Stimulated activated CD4-positive, alpha-beta T cell treated with anti-CD3 and anti-CD28 coated beads, TNF-alpha, amount 100 ng/mL, for 4 hours (primary cell): ENCODE data around the gene ELMOD3.
"Not testable (repeated sequence)": the region's sequence is repeated elsewhere in the genome, so short reads cannot be mapped to it uniquely, and the experiment has no call there.

ENCODE experiments used
- DNase-seq, 3 experiments: peaks; one replicate each; pipeline ENCODE4 v3.0.0-alpha.2; 2020; ENCODE audit warnings: low read depth in 3 of 3

ELMOD3 gene

DNA sequence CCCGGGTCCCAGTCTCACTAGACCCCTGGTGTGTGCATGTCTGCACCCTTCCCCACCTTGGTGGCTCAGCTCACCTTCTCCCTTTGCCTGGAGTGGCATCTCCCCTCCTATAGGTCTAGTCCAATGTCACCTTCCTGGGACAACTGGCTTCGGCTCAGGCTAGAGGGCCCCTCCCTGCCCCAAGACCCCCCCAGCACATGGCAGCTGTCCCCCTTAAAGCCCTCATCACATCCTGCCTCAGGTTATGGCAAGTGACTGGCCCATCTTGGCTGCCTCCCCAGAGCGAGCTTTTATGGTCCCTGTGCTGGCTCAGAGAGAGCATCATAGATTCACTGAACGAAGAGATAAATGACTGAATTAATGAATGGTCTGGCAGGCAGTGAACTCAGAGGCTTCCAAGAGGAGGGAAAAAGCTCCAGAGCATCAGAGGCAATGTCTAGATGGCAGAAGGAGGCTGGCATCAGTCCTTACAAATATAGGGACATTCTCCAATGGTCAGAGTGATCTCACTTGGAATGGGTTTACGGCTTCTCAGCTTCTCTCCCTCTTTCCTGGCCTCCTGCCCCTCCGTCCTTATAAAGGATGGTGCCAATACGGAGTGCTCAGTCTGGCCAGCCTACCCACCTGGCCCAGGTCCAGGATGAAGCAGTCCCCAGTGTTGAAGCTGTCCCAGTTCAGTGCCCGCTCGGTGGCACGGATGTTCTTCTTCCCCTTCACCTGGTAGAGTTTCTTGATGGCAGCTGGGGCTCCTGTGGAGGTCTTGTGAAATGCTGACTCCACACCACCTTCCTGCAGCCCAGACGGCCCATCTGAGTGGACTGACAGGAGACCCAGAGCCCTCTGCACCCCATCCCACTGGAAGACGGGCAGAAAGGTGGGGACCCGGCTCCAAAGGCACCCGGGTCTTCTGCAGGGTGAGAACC is 46.2 kb downstream of the ELMOD3 start:
- no peak for DNase-seq

DNA sequence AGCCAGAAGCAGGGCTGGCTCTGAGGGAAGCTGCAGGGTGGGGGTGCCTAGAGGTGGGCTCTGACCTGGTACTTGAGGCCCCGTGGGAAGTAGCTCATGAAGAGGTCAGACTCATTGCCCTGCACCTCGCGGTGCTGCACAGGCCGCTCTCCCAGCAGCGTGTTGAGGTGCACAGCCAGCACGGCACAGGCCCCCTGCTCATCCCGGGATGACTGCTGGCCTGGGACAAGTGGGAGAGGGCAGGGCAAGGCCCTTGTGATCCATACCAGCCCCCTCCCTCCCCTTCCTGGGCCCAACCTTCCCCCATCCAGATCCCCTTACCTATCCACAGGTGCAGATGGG is 46.9 kb downstream of the ELMOD3 start:
- no peak for DNase-seq

DNA sequence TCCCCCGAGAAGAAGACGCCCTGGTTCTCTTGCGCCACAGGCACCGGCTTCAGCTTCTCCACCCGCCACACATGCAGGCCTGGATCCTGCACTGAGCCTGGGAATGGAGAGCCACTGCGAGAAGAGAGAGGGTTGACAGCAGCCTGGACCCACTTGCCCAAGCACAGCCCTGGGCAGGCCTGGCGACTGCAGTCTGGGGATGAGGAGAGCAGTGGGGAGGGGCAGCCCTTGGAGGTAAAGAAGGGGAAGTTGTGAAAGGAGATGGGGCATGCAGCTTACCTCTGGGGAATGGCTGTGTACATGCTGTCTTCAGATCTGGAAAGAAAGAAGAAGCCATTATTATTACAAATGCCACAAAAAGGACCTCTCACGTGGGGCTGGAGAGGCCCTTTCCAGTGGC is 47.3 kb downstream of the ELMOD3 start:
- no peak for DNase-seq

DNA sequence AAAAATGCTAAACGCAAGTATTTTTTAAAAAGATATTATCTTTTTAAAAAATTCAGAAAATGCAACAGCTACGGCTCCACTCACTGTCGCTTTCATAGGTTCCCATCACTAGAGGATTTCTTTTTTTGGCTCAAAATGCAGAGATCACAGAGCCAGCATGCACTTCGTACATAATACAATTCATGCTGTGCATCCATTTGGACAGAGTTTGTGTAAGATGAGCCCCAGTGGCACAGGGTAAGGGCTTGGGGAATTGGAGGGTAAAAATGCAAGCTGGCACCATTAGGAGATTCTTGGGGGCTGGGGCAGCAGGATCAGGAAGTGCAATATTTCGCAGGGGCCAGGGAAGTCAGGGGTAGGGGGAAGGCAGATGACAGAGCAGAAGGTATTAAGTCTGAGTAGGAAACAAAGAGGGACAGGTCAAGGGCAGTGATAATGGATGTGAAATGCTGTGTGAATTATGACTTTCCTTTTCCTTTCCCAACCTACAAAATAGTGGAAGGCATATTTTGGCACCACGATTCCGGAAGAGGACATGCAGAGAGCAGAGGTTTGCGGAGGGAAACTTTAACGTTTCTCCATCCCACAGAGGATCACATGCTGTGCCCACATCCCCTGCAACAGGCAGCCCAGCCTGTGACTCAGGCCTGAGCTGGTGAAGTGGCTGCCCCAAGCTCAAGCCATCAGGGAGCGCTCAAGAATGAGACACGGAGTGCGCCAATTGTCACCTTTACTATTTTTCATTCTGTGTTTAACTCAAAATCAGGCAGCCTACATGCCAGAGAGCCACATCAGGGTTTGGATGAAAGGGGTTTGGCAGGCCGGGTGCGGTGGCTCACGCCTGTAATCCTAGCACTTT is 50.9 kb downstream of the ELMOD3 start:
- peak in 2 of 3 experiments; percentile 38 to 46 for DNase-seq

DNA sequence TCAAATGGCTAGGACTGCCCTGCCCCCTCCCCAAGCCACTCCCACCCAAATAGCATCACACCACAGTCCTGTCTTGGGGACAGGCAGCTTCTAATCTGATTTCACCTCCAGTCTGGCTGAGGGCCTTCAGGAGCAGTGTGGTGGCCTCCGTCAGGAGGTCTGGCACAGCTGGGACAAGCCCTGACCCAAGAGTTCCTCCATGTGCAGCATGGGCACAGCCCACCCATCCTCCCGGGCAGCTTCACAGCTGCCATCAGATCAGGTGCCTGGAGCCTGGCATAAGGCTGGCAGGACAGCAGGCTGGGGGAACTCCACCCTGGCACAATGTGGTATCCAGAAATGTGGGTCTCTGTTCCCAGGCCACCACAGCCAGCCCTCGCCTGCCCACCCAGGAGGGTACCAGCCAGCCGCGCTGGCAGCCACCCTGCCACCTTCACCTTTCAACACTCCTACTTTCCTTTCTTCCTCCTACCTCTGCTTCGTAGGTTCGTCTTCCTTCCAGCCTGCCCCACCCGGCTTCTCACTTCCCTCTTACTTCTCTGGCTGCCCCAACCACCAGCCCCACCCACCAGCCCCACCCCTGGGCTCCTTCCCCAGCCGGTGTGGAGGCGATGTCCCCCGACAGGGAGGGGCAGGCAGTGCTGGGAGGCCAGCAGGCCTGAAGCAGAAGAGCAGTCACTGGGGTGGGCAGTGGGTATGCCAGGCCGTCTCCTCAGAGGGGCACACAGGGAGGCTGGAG is 55.4 kb downstream of the ELMOD3 start, which contains the start of gene CAPG:
TSS of gene CAPG (minus strand) at position 522 of the 739 bp plus-strand sequence. CDS start 8,221 bp downstream, outside the sequence.
- peak in 1 of 3 experiments; percentile 17 for DNase-seq

DNA sequence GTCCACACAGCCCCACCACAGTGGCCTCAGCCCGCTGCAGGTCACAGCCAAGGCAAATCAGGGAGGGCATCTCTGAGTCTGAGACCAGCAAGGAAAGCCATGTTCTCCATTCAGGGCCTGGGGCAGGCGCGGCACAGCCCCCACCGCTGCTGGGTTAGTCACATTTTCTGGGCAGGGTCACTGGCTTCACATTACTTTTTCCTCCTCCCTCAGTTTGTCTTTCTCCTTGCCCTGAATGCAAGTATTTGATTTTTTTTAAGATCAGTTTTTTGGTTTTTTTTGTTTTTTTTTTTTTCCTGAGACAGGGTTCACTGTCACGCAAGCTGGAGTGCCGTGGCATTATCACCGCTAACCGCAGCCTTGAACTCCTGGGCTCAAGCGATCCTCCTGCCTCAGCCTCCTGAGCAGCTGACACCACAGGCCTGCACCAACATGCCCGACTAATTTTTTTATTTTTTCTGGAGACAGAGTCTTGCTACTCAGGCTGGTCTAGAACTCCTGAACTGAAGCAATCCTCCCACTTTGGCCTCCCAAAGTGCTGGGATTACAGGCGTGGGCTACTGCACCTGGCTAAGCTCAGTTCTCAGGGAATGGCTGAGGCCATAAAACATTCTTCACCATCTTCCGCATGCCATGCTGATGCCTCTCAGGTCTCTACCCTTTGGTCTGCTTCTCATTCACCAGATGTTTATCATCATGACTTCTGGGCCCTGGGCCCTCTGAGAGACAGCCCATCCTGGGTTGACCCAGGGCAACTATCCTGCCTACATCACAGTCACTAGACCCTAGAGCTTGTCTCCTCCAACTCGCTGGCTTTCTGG is 56.2 kb downstream of the ELMOD3 start:
- no peak for DNase-seq

DNA sequence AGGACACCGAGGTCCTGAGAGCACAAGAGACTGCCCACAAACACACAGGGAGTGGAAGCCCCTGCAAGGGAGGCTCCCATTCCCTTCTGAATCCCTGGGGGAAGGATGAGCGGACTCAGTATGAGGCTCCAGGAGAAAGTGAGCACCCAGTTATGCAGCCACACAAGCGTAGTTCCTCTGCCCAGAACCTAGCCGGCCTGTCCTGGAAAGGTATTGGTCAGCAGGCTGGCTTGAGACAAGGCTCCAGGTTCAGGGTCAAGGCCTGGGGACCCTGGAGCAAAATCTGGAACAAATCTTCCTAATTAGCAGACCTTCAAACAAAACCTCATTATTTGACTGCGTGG is 56.8 kb downstream of the ELMOD3 start:
- no peak for DNase-seq

DNA sequence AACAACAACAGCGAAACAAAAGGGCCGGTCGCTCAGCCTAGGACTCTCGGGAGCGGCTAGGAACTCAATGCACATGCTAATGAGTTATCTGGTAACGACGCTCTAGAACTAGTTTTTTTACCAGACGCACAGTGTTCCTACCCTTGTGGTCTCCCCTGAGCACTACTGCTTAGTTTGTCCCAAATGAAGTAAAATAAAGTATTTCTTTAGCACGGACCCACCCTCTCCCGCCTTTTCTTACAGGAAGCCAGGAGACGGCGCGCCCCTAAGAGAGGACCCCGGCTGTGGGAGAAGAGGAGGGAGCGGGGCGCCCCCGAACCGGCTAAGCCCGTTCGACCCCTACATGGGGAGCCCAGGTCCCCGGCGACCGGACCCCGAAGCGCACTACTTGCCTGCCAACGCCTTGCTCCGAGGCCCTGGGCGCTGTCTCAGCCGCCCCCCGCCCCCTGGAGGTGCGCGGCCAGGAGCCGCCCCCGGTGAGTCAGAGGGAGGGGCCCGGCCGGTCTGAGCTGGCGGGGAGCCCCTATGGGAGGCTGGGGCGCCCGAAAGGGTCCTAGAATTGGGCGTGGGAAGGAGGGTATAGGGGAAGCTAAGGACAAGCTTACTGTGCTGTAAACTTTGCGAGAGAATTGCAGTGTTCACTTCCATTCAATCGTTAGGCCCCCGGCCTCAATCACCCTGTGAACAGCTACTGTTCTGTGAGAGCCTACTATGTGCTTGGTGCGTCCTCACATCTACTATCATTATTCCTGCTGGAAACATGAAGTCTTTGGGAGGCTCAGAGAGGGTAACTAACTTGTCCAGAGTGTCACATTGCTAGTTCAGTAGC is 59.2 kb downstream of the ELMOD3 start:
- DNase-seq = peak in 1 of 3 experiments; percentile 29

DNA sequence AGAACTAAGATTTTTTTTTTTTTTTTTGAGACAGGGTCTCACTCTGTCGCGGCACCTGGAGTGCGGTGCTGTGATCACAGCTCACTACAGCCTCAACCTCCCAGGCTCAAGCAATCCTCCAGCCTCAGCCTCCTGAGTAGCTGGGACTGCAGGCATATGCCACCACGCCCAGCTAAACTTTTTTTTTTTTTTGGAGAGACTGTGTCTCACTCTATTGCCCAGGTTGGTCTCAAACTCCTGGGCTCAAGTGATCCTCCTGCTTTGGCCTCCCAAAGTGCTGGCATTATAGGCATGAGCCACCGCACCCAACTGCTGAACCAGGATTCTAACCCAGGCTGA is 59.8 kb downstream of the ELMOD3 start:
- not testable (repeated sequence) for DNase-seq

DNA sequence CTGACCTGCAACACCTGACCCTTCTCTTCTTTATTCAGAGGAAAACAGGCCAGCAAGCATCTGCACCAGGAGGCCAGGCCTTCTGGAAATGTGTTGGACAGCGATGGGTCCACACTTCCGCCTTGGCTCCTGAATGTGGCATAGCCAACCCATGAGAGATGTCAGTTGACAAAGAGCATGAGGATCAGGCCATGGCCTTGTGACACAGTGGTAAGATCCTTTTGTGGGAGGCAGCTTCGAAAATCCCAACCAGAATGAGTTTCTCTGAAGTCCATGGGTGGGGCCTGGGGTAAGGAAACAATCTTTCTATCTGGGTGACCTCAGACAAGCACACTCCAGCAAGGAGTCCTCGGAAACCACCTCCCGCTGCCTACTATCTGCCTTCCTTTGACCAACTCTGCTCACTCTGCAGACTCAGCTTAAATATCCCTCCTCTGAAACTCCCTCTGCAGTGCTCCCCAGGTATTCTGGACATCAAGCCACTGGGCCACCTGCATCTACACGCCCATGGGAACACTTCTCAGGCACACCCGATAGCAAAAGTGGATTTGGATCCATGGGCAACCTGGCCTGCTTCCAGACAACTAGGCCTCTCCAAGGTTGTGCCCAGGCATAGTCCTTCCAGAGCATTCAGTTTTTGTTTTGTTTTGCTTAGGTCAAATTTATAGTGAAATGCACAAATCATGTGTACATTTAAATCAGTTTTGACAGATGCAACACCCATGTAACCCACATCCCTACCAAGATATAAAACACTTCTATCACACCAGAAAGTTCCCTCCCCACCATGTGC is 60.4 kb downstream of the ELMOD3 start:
- DNase-seq = no peak

DNA sequence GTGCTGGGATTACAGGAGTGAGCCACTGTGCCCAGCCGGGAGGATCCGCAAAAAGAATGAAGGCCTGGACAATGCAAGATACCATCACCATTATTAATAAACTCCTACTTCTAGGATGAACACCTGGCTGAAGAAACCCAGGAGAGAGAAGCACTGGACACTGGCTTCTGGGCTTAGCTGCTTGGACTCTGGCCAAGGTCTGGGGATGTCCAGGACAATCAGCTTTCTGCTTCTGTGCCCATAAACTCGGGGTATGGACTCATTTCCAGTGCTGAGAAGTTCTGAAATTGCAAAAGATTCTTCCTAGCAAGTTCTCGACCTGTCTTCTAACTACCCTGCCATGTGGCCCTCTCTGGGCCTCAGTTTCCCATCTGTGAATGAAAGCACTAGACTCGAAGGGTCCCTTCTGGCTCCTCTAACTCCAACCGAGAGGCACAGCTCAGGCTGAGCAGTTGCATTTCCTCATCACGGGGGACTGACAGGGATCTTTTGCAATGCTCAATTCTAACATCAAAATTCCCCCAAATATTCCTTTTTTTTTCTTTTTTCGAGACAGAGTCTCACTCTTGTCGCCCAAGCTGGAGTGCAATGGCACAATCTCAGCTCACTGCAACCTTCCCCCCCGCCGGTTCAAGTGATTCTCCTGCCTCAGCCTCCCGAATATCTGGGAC is 61.5 kb downstream of the ELMOD3 start:
- no peak for DNase-seq

DNA sequence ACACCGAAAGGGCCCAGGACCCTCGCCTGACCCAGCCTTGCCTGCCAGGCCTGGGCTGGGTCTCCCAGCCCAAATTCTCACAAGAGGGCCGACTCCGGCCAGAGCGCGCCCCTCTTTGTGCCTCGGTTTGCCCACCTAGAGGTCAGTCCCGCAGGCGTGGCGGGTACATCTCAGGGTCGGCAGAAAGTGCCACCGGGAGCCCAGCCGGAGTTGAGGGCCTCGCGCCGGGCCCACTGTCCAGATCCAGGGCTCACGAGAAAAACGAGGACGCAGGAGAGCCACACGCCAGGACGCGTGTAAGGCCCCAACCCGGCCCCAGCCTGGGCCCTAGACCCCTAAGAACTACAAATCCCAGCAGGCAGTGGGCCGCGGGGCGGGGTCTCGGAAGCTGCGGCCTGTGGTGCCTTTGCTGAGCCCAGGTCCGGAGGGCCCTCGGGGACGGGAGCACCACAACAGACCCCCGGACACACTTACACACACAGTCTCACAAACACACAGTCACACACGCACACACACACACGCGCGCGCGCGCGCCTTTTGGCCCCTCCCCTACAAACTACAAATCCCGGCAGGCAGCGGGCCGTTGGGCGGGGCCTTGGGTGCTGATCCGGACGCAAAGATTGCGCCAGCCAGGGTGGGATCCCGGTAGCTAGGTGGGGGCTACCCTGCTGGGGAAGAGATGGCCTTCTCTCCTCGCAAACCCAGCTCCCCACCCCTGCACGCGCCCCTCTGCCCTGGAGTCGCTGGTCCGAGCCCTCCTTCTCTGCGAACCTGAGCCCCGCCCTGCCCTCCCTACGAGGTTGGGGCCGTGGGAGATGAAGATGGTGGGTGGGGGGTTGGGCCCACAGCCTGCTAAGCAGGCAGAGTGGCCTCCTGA is 63.8 kb downstream of the ELMOD3 start, which contains the start of gene SH2D6:
TSS of gene SH2D6 (plus strand) at position 583 of the 877 bp plus-strand sequence. CDS start 10,752 bp downstream, outside the sequence.
- DNase-seq = peak; percentile 70 to 77 (median 76)

DNA sequence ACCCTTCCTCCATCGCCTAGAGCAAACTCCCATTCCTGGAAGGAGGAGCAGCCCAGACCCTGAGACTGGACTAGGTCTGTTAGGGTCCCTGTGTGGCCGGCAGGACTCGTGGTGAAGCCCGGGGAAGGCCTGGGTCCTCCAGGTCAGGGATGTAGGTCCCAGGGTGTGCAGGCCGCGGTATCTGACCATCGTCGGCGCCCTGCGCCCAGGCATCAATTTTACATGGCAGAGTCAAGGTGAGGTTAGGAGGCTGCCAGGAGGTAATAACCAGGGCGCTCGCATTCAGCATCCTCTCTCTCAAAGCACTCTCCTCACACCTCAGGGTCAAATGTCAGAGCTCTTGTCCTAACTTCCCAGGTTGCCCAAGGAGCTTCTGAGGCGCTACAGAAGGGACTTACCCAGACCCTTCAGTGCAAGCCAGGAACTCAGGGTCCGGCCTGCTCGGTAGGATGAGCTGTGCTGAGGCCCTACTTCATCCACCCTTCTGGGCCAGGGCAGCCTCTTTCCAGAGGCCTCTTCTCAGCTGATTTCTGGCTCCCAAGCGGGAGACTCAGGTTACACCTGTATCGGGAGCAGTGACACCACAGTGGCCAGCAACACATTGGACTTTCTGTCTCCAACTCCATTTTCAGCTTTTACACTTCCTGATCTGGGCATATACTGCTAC is 64.6 kb downstream of the ELMOD3 start:
- DNase-seq = no peak

DNA sequence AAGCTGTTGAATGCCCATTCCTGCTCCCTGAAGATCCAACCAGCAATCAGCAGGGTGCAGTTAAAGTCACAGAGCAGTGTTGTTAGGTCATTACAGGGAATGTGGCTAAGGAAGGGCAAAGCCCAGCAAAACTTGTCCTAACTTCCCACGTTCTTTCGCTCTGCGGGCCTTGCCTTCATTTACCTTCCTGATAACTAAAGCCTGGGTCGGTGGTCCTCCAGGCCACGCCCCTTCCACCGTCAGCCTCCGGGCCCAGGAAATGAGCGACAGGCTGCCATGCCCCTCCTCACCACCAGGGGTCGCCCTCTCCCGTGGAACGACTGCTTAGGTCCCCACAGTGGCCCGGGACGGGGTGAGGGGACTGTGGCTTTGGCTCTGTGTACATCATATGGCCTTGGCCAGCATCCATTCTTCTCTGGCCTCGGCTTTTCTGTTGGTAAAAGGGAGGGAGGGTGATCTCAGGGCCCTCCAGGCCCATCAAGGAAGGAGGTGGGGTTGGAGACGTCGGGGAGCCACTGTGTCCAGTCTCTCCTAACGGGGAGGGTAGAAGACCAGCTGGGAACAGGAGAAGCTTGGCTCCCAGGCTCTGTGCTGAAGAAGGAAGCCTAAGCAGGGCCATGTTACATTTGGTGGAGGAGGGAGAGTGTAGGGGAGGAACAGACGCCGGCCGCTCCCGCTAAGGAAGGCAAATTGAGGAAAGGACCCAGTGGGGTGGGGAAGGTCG is 66.1 kb downstream of the ELMOD3 start:
- peak; percentile 82 to 94 (median 85) for DNase-seq

DNA sequence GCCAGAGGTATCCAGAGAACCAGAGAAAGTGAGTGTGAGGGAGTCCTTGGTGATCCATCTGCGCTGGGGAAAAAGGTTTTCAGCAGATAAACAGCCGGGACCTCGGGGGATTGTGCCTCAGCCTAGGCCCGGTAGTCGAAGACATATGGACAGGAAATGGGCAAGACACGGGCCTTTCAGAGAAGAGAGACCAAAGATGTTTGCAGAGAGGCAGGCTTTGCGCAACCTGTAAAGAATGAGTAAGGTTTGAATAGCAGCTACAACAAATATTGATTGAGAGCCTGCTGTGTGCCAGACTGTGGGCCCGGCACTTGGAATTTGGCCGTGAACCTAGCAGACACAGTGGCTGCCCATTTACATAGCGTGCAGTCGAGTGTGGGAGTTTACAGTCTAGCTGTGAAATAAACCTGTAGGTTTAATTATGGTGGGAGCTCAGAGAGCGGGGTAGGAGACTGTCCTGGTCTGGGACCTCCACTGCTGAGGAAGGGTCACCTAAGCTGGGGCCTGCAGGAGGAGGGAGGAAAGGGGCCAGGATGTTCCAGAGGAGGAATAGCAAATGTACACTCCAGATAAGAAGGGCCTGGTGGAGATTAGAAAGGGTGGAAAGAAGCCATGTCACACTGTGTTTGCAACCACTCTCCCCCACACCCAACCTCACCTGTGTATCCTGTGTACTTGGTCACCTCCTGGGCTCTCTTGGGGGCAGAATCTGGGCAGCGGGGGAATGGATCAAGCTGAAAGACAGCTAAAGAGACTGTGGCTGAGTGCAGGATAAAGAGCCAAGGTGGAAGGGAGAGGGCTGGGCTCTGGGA is 66.9 kb downstream of the ELMOD3 start:
- DNase-seq = no peak

DNA sequence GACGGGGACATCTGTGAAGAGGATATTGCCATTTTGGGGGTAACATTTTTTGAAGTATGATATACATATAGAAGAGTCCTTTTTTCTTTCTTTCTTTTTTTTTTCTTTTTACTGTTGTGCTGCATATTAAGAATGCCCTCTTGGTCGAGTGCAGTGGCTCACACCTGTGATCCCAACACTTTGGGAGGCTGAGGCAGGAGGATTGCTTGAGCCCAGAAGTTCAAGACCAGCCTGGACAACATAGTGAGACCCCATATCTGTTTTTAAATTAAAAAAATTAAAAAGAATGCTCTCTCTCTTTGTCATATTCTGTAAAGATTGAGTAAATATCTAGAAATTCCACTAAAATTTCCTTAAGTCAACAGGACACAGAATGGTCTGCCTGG is 67.5 kb downstream of the ELMOD3 start:
- DNase-seq = no peak
